ENCODE data around the gene TMOD1.

TMOD1 gene

GRCh38 chr9:97543561-97543960 lies 42.1 kb downstream of the TMOD1 start:
- Mint-ChIP-seq H3K4me3 (no peak overlapping the region), H3K27me3 (peaks cover 9% of the 10 kb centered on the region), H3K4me1 (ENCODE audit: low read depth) (no peaks in the 10 kb centered on the region), H3K9me3 (no peaks in the 10 kb centered on the region), H3K27ac (no peak overlapping the region), H3K36me3 (ENCODE audit: low read depth) (no peaks in the 10 kb centered on the region)

GRCh38 chr9:97545486-97545885 lies 44.0 kb downstream of the TMOD1 start:
- H3K4me3 Mint-ChIP-seq, result no peak overlapping the region
- H3K27ac Mint-ChIP-seq, result no peak overlapping the region
- H3K9me3 Mint-ChIP-seq, result no peaks in the 10 kb centered on the region
- H3K36me3 Mint-ChIP-seq (ENCODE audit: low read depth), result no peaks in the 10 kb centered on the region
- H3K4me1 Mint-ChIP-seq (ENCODE audit: low read depth), result no peaks in the 10 kb centered on the region
- peaks cover 9% of the 10 kb centered on the region for H3K27me3 Mint-ChIP-seq

- Mint-ChIP-seq H3K27ac (no peak overlapping the region), H3K4me3 (no peak overlapping the region), H3K9me3 (no peaks in the 10 kb centered on the region), H3K36me3 (ENCODE audit: low read depth) (no peaks in the 10 kb centered on the region), H3K27me3 (peaks cover 20% of the 10 kb centered on the region), H3K4me1 (ENCODE audit: low read depth) (no peaks in the 10 kb centered on the region)
These were observed 45.8 kb downstream of the TMOD1 start for GRCh38 chr9:97547098-97547829.

GRCh38 chr9:97548379-97548778 lies 46.9 kb downstream of the TMOD1 start:
- H3K27me3 Mint-ChIP-seq, result peaks cover 26% of the 10 kb centered on the region
- H3K9me3 Mint-ChIP-seq, result no peaks in the 10 kb centered on the region
- no peaks in the 10 kb centered on the region for H3K36me3 Mint-ChIP-seq (ENCODE audit: low read depth)
- no peak overlapping the region for H3K27ac Mint-ChIP-seq
- H3K4me3 Mint-ChIP-seq, result no peak overlapping the region
- no peaks in the 10 kb centered on the region for H3K4me1 Mint-ChIP-seq (ENCODE audit: low read depth)

DNA sequence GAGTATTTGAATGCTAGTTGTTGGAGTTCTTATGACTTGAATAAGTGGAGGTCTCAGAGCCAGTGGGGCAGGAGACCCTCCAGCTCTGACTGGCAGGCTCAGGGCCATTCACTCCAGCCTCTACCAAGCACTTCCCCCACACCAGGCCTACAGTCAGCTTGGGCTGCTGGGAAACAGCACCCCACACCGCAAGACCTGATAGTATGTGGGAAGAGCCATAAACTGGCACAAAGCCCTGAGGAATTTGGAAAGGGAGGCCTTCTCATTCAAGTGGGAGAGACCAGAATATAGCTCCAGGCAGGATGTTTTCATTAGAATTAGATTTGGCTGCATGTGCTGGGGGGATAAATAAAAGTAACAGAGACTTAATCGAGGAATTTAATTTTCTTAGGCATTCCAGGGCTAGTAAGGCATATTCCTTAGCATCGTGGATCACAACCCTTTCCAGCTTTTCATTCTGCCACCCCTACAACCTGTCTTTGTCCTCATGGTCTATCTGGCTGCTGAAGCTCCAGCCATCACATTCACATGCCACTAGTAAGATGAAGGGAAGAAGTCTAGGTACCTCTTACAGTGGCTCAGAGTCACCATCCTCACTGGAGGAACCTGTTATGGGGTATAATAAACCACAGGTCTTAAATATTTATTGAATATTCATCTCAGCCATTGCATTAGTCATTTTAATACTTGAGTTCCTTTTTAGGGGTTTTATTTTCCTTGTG lies 47.5 kb downstream of the TMOD1 start:
- Mint-ChIP-seq H3K36me3 (ENCODE audit: low read depth) (no peaks in the 10 kb centered on the region), H3K4me3 (no peak overlapping the region), H3K27me3 (peaks cover 26% of the 10 kb centered on the region), H3K27ac (no peak overlapping the region), H3K4me1 (ENCODE audit: low read depth) (no peaks in the 10 kb centered on the region), H3K9me3 (no peaks in the 10 kb centered on the region)

- H3K9me3 Mint-ChIP-seq, result no peaks in the 10 kb centered on the region
- H3K4me3 Mint-ChIP-seq, result no peak overlapping the region
- peaks cover 33% of the 10 kb centered on the region for H3K27me3 Mint-ChIP-seq
- H3K36me3 Mint-ChIP-seq (ENCODE audit: low read depth), result no peaks in the 10 kb centered on the region
- no peak overlapping the region for H3K27ac Mint-ChIP-seq
- H3K4me1 Mint-ChIP-seq (ENCODE audit: low read depth), result no peaks in the 10 kb centered on the region
These were observed 48.9 kb downstream of the TMOD1 start for GRCh38 chr9:97550386-97550785.

DNA sequence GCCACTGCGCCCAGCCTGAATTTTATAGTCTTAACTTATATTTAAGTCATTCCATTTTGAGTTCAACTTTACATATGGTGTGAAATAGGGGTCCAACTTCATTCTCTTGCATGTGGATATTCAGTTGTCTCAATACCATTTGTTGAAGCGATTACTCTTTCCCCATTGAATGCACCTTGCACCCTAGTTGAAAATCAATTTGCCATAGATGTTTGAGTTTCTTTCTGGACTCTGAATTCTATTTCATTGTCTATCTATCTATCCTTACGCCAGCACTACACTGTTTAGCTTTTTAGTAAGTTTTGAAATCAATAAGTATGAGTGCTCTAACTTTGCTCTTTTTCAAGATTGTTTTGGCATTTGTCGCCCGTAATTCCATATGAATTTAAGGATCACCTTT lies 49.8 kb downstream of the TMOD1 start:
- H3K9me3 Mint-ChIP-seq, result no peaks in the 10 kb centered on the region
- no peaks in the 10 kb centered on the region for H3K4me1 Mint-ChIP-seq (ENCODE audit: low read depth)
- H3K4me3 Mint-ChIP-seq, result no peak overlapping the region
- H3K27ac Mint-ChIP-seq, result no peak overlapping the region
- H3K36me3 Mint-ChIP-seq (ENCODE audit: low read depth), result no peaks in the 10 kb centered on the region
- H3K27me3 Mint-ChIP-seq, result peaks cover 35% of the 10 kb centered on the region

DNA sequence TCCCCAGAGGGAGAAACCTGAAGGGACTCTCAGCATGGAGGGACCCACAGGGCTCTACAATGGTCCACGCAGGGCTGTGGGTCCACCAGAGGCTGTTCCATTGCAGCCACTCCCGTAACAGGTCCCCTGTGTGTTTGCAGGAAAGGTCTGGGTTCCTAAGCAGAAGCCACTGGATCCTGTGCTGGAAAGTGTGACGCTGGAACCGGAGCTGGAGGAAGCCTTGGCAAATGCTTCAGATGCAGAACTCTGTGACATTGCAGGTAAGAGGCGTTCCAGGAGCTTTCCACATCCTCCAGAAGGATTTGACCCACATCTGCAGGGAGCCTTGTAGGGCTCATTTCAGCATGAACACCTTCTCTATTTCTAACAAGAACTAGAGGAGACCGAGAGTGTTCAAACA lies 51.7 kb downstream of the TMOD1 start:
- H3K36me3 Mint-ChIP-seq (ENCODE audit: low read depth), result no peaks in the 10 kb centered on the region
- no peaks in the 10 kb centered on the region for H3K4me1 Mint-ChIP-seq (ENCODE audit: low read depth)
- no peak overlapping the region for H3K4me3 Mint-ChIP-seq
- peaks cover 39% of the 10 kb centered on the region for H3K27me3 Mint-ChIP-seq
- H3K27ac Mint-ChIP-seq, result no peak overlapping the region
- no peaks in the 10 kb centered on the region for H3K9me3 Mint-ChIP-seq

GRCh38 chr9:97553841-97554240 lies 52.4 kb downstream of the TMOD1 start:
- Mint-ChIP-seq H3K36me3 (ENCODE audit: low read depth) (no peaks in the 10 kb centered on the region), H3K9me3 (no peaks in the 10 kb centered on the region), H3K4me1 (ENCODE audit: low read depth) (peaks cover 1% of the 10 kb centered on the region), H3K4me3 (no peak overlapping the region), H3K27me3 (peaks cover 41% of the 10 kb centered on the region), H3K27ac (no peak overlapping the region)

DNA sequence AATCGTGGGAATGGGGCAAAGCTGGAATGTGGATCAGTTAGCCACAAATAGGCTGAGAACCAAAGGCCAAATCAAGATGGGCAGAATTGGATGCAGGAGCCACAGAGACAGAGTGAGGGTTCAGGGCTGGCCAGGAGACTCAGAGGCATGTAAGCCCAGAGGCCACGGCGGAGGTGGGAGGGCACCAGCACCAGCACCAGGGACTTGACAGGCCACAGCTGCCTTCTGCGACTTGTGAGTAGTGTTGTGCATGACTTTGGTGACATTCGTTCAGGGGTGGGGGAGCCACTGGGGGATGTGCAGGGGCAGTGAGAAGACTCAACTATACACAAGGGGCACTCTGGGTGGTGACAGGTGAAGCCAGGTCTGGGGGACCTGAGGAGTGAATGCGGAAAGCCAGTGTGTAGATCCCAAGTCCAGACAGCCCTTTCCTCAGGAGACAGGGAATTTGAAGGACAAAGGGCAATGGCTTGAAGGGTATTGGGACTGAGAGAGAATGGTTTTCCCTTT lies 53.2 kb downstream of the TMOD1 start:
- Mint-ChIP-seq H3K36me3 (ENCODE audit: low read depth) (no peaks in the 10 kb centered on the region), H3K27ac (no peak overlapping the region), H3K4me1 (ENCODE audit: low read depth) (peaks cover 6% of the 10 kb centered on the region), H3K9me3 (no peaks in the 10 kb centered on the region), H3K4me3 (no peak overlapping the region), H3K27me3 (peaks cover 45% of the 10 kb centered on the region)

GRCh38 chr9:97555164-97555563 lies 53.7 kb downstream of the TMOD1 start:
- peaks cover 50% of the 10 kb centered on the region for H3K27me3 Mint-ChIP-seq
- H3K36me3 Mint-ChIP-seq (ENCODE audit: low read depth), result no peaks in the 10 kb centered on the region
- H3K4me1 Mint-ChIP-seq (ENCODE audit: low read depth), result peaks cover 9% of the 10 kb centered on the region
- no peak overlapping the region for H3K4me3 Mint-ChIP-seq
- no peaks in the 10 kb centered on the region for H3K9me3 Mint-ChIP-seq
- H3K27ac Mint-ChIP-seq, result no peak overlapping the region

DNA sequence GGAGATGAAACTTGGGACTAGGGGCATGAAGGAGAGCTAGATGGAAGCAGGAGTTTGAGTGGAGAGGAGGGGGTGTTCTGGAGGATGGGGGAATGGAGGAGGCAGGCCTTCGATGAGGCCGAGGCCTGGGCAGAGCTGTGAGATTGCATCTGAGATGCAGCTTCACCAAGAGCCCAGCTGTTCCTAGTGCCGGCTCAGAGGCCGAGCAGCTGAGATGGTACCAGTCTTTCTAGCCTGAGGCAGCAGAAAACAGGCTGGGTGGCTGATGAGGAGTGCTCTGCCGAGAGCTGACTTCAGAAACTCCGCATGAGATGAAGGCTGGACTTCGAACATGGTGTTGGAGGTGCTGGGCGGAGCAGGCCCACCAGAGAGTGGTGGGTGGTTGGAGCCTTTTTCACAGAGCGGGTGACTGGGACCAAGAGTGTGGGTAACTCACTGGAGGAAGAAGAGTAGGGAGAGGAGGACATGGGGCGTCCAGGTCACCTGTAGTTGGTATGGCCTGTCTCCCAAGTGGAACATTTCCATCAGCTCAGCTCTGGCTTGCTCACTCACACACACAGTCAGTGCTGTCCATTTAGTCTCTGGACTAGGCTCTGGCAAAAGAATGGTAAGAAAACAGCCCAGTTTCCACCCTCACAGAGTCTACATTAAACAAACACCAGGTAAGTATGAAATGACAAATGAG lies 54.7 kb downstream of the TMOD1 start:
- Mint-ChIP-seq H3K27ac (no peak overlapping the region), H3K4me3 (no peak overlapping the region), H3K9me3 (no peaks in the 10 kb centered on the region), H3K4me1 (ENCODE audit: low read depth) (peaks cover 9% of the 10 kb centered on the region), H3K27me3 (peaks cover 49% of the 10 kb centered on the region), H3K36me3 (ENCODE audit: low read depth) (no peaks in the 10 kb centered on the region)

DNA sequence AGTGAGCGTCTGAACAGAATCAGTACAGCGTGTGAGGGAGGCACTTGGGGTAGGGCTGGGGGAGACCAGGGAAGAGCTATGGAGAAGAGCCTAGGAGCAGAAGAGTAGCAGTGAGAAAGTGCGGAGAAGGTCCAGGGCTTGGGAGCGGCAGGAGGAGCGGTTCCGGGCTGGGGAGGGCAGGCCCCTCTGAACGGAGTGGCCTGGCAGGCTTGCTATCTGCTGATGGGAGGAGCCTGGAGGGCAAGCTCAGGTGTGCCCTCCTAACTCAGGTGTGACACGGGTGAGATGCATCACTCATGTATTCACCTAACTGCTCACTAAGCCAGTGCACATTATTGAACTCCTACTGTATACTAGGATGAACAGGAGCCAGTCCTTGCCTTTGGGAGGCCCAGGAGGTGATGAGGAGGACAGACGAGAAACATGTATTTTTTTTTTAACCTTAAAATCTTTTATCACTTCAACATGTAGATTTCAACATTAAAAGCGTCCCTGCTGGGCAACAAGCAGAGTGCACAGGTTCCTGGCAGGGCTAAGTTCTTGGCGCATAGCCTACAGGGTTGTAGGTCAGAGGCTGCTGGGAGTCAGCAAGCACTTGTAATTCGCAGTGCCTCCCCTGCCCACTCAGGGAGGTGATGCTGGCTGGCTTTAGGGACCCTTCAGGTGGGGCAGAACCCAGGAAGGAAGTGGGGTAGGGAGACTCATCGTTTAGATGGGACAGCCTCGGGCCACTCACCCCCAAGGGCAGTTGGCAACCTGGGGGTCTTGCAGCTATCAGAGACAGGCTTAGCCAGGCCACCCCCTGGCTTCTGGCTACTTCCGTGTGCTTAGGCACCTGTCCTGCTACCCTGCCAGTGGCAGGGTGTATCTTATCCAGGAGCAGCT lies 55.5 kb downstream of the TMOD1 start:
- Mint-ChIP-seq H3K27me3 (peaks cover 44% of the 10 kb centered on the region), H3K4me3 (no peak overlapping the region), H3K9me3 (no peaks in the 10 kb centered on the region), H3K36me3 (ENCODE audit: low read depth) (no peaks in the 10 kb centered on the region), H3K27ac (no peak overlapping the region), H3K4me1 (ENCODE audit: low read depth) (peaks cover 9% of the 10 kb centered on the region)

DNA sequence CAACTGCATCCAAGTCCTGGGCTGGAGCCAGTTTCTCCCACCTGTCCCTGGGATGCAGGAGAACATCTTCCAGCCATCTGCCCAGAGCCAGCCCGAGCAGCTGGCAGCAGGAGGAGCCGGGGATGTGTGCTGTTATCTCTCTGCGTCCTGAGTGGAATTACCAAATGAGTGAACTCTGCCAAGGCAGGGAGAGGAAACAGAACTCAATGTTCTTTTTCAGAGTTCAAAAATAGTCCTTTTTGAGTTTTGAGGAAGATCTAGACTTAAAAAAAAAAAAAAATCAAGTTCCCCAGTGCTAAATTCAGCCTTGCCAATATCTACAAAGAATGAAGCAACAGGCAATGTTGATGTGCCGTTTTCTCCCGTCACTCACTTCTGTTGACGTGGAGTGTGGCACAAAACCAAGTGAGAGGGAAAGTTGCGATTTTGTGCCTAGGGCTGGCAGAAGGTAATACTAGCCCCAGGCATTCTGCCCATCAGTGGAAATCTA lies 56.2 kb downstream of the TMOD1 start:
- H3K27me3 Mint-ChIP-seq, result peaks cover 37% of the 10 kb centered on the region
- no peaks in the 10 kb centered on the region for H3K9me3 Mint-ChIP-seq
- peaks cover 9% of the 10 kb centered on the region for H3K4me1 Mint-ChIP-seq (ENCODE audit: low read depth)
- H3K36me3 Mint-ChIP-seq (ENCODE audit: low read depth), result no peaks in the 10 kb centered on the region
- no peak overlapping the region for H3K27ac Mint-ChIP-seq
- no peak overlapping the region for H3K4me3 Mint-ChIP-seq

Measured in stimulated activated naive CD8-positive, alpha-beta T cell treated with anti-CD3 and anti-CD28 coated beads, Interleukin-15, Interleukin-2, amounts not matched to agents 100 ng/mL and 50 ng/mL, for 24 hours (primary cell).